Measurements from ENCODE around the gene SETBP1. TPM values are rescaled to one million over a fixed set of nuclear protein-coding genes. Genes with fewer than 3 reads are reported as not detected.
A peak's percentile ranks its signal among the peaks of the same experiment; 100 is the strongest.

SETBP1 gene
- total RNA-seq, 4 donors from 2014 or later = 7.8 to 16.6 (median 11.7) TPM

- 40 to 51% methylated on average over 3 of the region's 3 CpGs for WGBS, 2 donors
- intact Hi-C loops (cut with DNase I; ENCODE audit: low total_unique reads) = no loop called here
- TF ChIP-seq, protein P1, sequence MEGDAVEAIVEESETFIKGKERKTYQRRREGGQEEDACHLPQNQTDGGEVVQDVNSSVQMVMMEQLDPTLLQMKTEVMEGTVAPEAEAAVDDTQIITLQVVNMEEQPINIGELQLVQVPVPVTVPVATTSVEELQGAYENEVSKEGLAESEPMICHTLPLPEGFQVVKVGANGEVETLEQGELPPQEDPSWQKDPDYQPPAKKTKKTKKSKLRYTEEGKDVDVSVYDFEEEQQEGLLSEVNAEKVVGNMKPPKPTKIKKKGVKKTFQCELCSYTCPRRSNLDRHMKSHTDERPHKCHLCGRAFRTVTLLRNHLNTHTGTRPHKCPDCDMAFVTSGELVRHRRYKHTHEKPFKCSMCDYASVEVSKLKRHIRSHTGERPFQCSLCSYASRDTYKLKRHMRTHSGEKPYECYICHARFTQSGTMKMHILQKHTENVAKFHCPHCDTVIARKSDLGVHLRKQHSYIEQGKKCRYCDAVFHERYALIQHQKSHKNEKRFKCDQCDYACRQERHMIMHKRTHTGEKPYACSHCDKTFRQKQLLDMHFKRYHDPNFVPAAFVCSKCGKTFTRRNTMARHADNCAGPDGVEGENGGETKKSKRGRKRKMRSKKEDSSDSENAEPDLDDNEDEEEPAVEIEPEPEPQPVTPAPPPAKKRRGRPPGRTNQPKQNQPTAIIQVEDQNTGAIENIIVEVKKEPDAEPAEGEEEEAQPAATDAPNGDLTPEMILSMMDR (IDR thresholded peaks at IDR 0.05) = no peak
- no peak for TF ChIP-seq POLR2A (IDR thresholded peaks at IDR 0.05)
- DNase-seq (ENCODE audit: low spot score in 2 of 2) = no peak
- no peak overlapping the region for H3K4me3 ChIP-seq (ENCODE audit: low read depth, poor library complexity, severe bottlenecking)
Observed at GRCh38 chr18:44673256-44673880, 7.3 kb upstream of the SETBP1 start.

DNA sequence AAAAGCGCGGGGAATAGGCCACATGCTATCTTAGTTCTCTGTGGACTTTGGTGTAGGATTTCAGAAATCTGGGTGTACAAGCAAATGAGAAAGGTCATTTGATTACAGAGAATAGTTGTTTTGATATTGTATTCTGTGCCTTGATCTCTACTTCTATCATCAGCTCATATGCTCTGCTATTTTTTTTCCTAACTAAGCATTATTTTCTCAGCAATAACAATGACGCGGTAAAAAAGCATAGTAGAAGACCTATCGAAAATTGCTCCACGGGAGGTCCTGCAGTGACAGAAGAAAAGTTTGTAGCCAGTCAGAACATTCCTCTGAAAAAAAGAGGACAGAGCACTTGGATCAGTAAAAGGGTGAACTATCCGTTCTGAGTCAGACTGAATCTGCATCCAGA is 2.8 kb upstream of the SETBP1 start:
- 86 to 98% methylated on average over 7 of the region's 7 CpGs for WGBS, 2 donors
- intact Hi-C loops (cut with DNase I; ENCODE audit: low total_unique reads) = no loop called here
- H3K4me3 ChIP-seq (ENCODE audit: low read depth, poor library complexity, severe bottlenecking) = no peak overlapping the region
- DNase-seq (ENCODE audit: low spot score in 2 of 2) = no peak
- no peak for TF ChIP-seq POLR2A (IDR thresholded peaks at IDR 0.05)
- TF ChIP-seq, protein P1 (IDR thresholded peaks at IDR 0.05) = no peak

GRCh38 chr18:44678725-44679055 is 2.0 kb upstream of the SETBP1 start:
- no peak for TF ChIP-seq POLR2A (IDR thresholded peaks at IDR 0.05)
- TF ChIP-seq, protein P1 (IDR thresholded peaks at IDR 0.05) = no peak
- 8 to 10% methylated on average over 7 of the region's 7 CpGs for WGBS, 2 donors
- H3K4me3 ChIP-seq (ENCODE audit: low read depth, poor library complexity, severe bottlenecking) = no peak overlapping the region
- no peak for DNase-seq (ENCODE audit: low spot score in 2 of 2)
- intact Hi-C loops (cut with DNase I; ENCODE audit: low total_unique reads) = no loop called here

DNA sequence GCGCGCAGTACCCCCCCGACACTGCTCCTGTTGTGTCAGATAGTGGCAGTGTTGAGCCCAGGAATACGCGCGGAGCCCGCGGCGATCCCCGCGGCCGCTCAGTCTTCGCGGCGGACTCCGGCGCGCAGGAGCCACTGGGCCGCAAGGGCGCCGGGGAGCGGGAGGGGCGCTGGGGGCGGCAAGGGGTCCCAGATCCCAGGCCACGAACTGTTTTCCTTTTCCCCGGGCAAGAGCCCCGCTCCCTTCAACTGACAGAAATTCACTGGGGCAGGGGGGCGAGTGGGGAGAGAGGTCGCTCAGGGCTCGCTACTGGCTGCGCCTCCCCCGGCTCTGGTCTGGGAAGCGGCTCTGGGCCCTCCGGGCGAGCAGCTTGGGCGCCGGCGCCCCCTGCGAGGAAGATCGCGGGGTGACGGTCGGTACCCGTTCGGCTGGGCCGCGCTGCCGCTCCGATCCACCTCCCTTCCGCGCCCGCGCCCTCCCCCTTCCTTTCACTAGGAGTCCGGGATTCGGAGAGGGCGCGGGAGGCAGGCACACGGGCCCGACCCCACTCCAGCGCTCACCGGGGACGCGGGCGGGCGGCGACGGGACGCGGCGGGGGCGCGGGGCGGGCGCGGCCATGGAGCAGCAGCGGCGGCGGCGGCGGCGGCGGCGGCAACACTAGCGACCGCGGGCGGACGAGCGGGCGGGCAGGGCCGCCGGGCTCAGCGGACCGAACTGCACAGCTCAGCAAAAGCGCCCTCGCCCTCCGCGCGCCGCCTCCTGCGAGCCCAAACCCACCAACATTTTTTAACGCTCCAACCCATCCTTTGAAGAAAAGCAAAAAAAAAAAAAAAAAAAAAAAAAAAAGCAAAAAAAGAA is 1.4 kb upstream of the SETBP1 start:
- intact Hi-C loops (cut with DNase I; ENCODE audit: low total_unique reads) = no loop called here
- 1% methylated on average over 35 to 62 of the region's 102 CpGs for WGBS, 2 donors
- DNase-seq (ENCODE audit: low spot score in 2 of 2) = peak; percentile 79 to 96
- peak overlapping the region; percentile 67 for H3K4me3 ChIP-seq (ENCODE audit: low read depth, poor library complexity, severe bottlenecking)
- TF ChIP-seq, protein P1 (IDR thresholded peaks at IDR 0.05) = no peak
- no peak for TF ChIP-seq POLR2A (IDR thresholded peaks at IDR 0.05)

DNA sequence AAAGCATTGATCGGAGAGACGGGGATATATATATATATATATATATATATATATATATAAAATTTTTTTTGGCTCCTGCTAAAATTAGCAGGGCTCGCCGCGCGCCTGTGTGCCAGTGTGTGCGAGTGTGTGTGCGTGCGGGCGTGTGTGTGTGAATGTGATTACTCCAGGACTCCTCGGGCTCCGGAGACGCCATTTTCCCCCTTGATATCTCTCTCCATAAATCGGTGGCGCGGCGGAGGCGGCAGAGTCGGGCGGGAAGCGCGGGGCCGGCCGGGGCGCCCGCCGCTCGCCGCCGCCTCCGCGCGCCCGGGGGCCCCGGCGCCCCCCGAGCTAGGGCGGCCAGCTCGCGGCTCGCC is 795 bp upstream of the SETBP1 start:
- H3K4me3 ChIP-seq (ENCODE audit: low read depth, poor library complexity, severe bottlenecking) = peak overlapping the region; percentile 44
- DNase-seq (ENCODE audit: low spot score in 2 of 2) = peak in 1 of 2 donors; percentile 91
- TF ChIP-seq, protein P1 (IDR thresholded peaks at IDR 0.05) = no peak
- no peak for TF ChIP-seq POLR2A (IDR thresholded peaks at IDR 0.05)
- WGBS, 2 donors = 1 to 2% methylated on average over 13 to 18 of the region's 41 CpGs
- intact Hi-C loops (cut with DNase I; ENCODE audit: low total_unique reads) = no loop called here

Measured in lower leg skin (tissue), 4 donors.